ENCODE measurements around the gene ABHD2.
"Not testable (repeated sequence)": the region's sequence is repeated elsewhere in the genome, so short reads cannot be mapped to it uniquely, and the experiment has no call there.

Gene ABHD2

GRCh38 chr15:89138999-89139612 is 50.9 kb downstream of the ABHD2 start:
- Histone ChIP-seq H3K36me3 (no peaks in the 10 kb centered on the region; the same call in 1 of the 2 replicates), H3K4me3 (ENCODE audit: low read depth, low read length) (no peak overlapping the region), H3K27me3 (ENCODE audit: insufficient read depth, low read depth, severe bottlenecking) (no peaks in the 10 kb centered on the region), H3K9me3 (ENCODE audit: severe bottlenecking) (no peaks in the 10 kb centered on the region), H3K27ac (no peak overlapping the region)
- no peak for TF ChIP-seq CTCF (IDR thresholded peaks at IDR 0.05; ENCODE audit: low read depth, low read length)
- DNase-seq = no peak

- Histone ChIP-seq H3K27me3 (ENCODE audit: insufficient read depth, low read depth, severe bottlenecking) (no peaks in the 10 kb centered on the region), H3K36me3 (no peaks in the 10 kb centered on the region; the same call in 1 of the 2 replicates), H3K4me3 (ENCODE audit: low read depth, low read length) (no peak overlapping the region), H3K9me3 (ENCODE audit: severe bottlenecking) (no peaks in the 10 kb centered on the region), H3K27ac (no peak overlapping the region)
- DNase-seq = no peak
- peak; percentile 33; the same call in 1 of the 2 replicates for TF ChIP-seq CTCF (IDR thresholded peaks at IDR 0.05; ENCODE audit: low read depth, low read length)
Measured at GRCh38 chr15:89139613-89140499, 51.6 kb downstream of the ABHD2 start.

GRCh38 chr15:89140595-89140994 is 52.3 kb downstream of the ABHD2 start:
- H3K4me3 ChIP-seq (ENCODE audit: low read depth, low read length) = no peak overlapping the region
- no peak for TF ChIP-seq CTCF (IDR thresholded peaks at IDR 0.05; ENCODE audit: low read depth, low read length)
- H3K36me3 ChIP-seq = no peaks in the 10 kb centered on the region; the same call in 1 of the 2 replicates
- H3K9me3 ChIP-seq (ENCODE audit: severe bottlenecking) = no peaks in the 10 kb centered on the region
- H3K27me3 ChIP-seq (ENCODE audit: insufficient read depth, low read depth, severe bottlenecking) = no peaks in the 10 kb centered on the region
- no peak overlapping the region for H3K27ac ChIP-seq
- DNase-seq = no peak

GRCh38 chr15:89141159-89141558 is 52.9 kb downstream of the ABHD2 start:
- not testable (repeated sequence) for DNase-seq; H3K27ac ChIP-seq; H3K4me3 ChIP-seq (ENCODE audit: low read depth, low read length); H3K36me3 ChIP-seq; H3K9me3 ChIP-seq (ENCODE audit: severe bottlenecking); H3K27me3 ChIP-seq (ENCODE audit: insufficient read depth, low read depth, severe bottlenecking)

- no peak for TF ChIP-seq CTCF (IDR thresholded peaks at IDR 0.05; ENCODE audit: low read depth, low read length)
- Histone ChIP-seq H3K9me3 (ENCODE audit: severe bottlenecking) (no peaks in the 10 kb centered on the region), H3K4me3 (ENCODE audit: low read depth, low read length) (no peak overlapping the region), H3K27ac (no peak overlapping the region), H3K27me3 (ENCODE audit: insufficient read depth, low read depth, severe bottlenecking) (no peaks in the 10 kb centered on the region), H3K36me3 (no peaks in the 10 kb centered on the region; the same call in 1 of the 2 replicates)
- DNase-seq = no peak
Measured at GRCh38 chr15:89141885-89142284, 53.6 kb downstream of the ABHD2 start.

GRCh38 chr15:89142423-89142822 is 54.2 kb downstream of the ABHD2 start:
- H3K27me3 ChIP-seq (ENCODE audit: insufficient read depth, low read depth, severe bottlenecking) = no peaks in the 10 kb centered on the region
- no peaks in the 10 kb centered on the region for H3K9me3 ChIP-seq (ENCODE audit: severe bottlenecking)
- no peak for DNase-seq
- no peak overlapping the region for H3K4me3 ChIP-seq (ENCODE audit: low read depth, low read length)
- H3K27ac ChIP-seq = no peak overlapping the region
- H3K36me3 ChIP-seq = no peaks in the 10 kb centered on the region
- TF ChIP-seq CTCF (IDR thresholded peaks at IDR 0.05; ENCODE audit: low read depth, low read length) = no peak
